MCF 10A (cell line): Measurements from ENCODE around the gene ARHGAP18. TPM values are rescaled to one million over a fixed set of nuclear protein-coding genes. Genes with fewer than 3 reads are reported as not detected.

ENCODE experiments used
- BruUV-seq: library from RNA; stranded (reverse); fragments of 400-500 nt; replicated peaks from 2 replicates; lab custom pipeline; 2021; lab: Mats Ljungman, UMichigan
- CTCF ChIA-PET: fragments of 300-600 bp; sonication (Branson Sonifier 250); formaldehyde crosslinking; extraction: SDS; loops from one replicate; lab custom pipeline; 2021; ENCODE audit warnings: antibody characterized with exemption, inconsistent platforms; lab: Yijun Ruan, JAX
- POLR2A ChIA-PET: fragments of 300-600, 350-650 bp; sonication (Branson Sonifier 250); formaldehyde crosslinking; extraction: SDS; loops from one replicate; lab custom pipeline; 2020; ENCODE audit warnings: antibody characterized with exemption, inconsistent platforms; lab: Yijun Ruan, JAX
- DNase-seq: peaks from one replicate; pipeline ENCODE4 v3.0.0-alpha.2; 2018; ENCODE audit not compliant: unreplicated experiment
- H3K27ac Mint-ChIP-seq: one replicate; pipeline ENCODE4 v1.8.0; 2022; ENCODE audit warnings: mild to moderate bottlenecking, low read depth, mixed read lengths; ENCODE audit not compliant: unreplicated experiment
- H3K27me3 Mint-ChIP-seq: one replicate; pipeline ENCODE4 v1.8.0; 2022; ENCODE audit warnings: mixed read lengths; ENCODE audit not compliant: insufficient read depth, unreplicated experiment
- H3K36me3 Mint-ChIP-seq: one replicate; pipeline ENCODE4 v1.8.0; 2022; ENCODE audit warnings: mild to moderate bottlenecking, moderate library complexity, mixed read lengths; ENCODE audit not compliant: insufficient read depth, unreplicated experiment
- H3K4me1 Mint-ChIP-seq: one replicate; pipeline ENCODE4 v1.8.0; 2022; ENCODE audit warnings: mixed read lengths; ENCODE audit not compliant: insufficient read depth, unreplicated experiment
- H3K4me3 Mint-ChIP-seq: one replicate; pipeline ENCODE4 v1.8.0; 2022; ENCODE audit warnings: mild to moderate bottlenecking, moderate library complexity, mixed read lengths; ENCODE audit not compliant: unreplicated experiment
- H3K9me3 Mint-ChIP-seq: one replicate; pipeline ENCODE4 v1.8.0; 2022; ENCODE audit warnings: mixed read lengths; ENCODE audit not compliant: unreplicated experiment
- intact Hi-C: fragments of 100-400 bp; cut with micrococcal nuclease; formaldehyde crosslinking; loops from 2 replicates; pipeline ENCODE4 v1.14.1; 2022
- total RNA-seq: library from RNA; stranded (reverse); gene quantifications from 2 replicates; pipeline ENCODE4 v1.2.3, GENCODE V29; 2022
- TF ChIP-seq, protein P1 (sequence below): fragments of 200-600 bp; IDR thresholded peaks from one replicate; pipeline ENCODE4 v1.8.0; 2022; ENCODE audit warnings: antibody characterized with exemption, mild to moderate bottlenecking; ENCODE audit not compliant: unreplicated experiment

ARHGAP18 gene
- total RNA-seq, 1 experiment from 2014 or later = 22.9 TPM

DNA sequence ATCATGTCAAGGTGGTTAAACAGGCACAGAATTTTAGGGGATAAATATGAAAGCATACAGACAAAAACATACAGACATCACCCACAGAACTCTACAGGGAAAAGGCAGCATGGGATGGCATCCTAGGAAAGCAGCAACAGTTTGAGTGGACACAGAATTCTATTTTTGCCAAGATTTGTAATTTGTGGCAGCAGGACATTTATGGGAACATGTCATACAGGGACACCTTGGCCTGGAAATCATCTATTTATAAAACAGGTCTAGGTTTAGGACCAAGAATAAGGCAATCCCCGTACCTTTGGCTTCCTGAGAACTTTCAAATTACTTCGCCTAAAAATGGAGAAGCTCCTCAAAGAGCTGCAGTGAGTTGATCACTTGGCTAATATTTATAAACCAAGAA, 17.5 kb downstream of the ARHGAP18 start:
- TF ChIP-seq, protein P1, sequence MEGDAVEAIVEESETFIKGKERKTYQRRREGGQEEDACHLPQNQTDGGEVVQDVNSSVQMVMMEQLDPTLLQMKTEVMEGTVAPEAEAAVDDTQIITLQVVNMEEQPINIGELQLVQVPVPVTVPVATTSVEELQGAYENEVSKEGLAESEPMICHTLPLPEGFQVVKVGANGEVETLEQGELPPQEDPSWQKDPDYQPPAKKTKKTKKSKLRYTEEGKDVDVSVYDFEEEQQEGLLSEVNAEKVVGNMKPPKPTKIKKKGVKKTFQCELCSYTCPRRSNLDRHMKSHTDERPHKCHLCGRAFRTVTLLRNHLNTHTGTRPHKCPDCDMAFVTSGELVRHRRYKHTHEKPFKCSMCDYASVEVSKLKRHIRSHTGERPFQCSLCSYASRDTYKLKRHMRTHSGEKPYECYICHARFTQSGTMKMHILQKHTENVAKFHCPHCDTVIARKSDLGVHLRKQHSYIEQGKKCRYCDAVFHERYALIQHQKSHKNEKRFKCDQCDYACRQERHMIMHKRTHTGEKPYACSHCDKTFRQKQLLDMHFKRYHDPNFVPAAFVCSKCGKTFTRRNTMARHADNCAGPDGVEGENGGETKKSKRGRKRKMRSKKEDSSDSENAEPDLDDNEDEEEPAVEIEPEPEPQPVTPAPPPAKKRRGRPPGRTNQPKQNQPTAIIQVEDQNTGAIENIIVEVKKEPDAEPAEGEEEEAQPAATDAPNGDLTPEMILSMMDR = no peak
- ChIA-PET POLR2A (no interaction called here), CTCF (no interaction called here)
- Mint-ChIP-seq H3K4me1 (peaks cover 43% of the 10 kb centered on the region), H3K9me3 (no peaks in the 10 kb centered on the region), H3K27ac (peak overlapping the region; percentile 93), H3K36me3 (no peaks in the 10 kb centered on the region), H3K4me3 (no peak overlapping the region), H3K27me3 (no peaks in the 10 kb centered on the region)
- no peak for DNase-seq
- intact Hi-C loops = no loop called here
- BruUV-seq = no TSS peak

DNA sequence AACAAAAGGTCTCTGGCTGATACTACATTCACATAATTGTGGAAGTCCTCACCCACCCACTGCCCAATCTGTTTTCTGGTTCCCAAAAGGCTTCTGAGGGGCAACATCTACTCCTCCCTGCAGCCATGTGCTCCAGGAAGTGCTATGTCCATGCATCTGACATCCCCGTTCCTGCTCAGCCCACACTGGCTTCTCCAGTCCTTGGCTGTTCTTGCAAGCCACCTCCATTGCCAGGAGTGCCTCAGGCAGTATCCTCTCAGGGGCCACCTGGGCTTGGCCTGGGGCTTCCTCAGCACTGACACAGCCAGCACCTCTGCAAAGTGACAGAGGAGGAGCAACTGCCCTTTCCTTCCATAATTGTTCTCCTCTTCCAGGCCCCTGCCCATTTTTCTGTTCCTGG, 18.3 kb downstream of the ARHGAP18 start:
- CTCF ChIA-PET = no interaction called here

DNA sequence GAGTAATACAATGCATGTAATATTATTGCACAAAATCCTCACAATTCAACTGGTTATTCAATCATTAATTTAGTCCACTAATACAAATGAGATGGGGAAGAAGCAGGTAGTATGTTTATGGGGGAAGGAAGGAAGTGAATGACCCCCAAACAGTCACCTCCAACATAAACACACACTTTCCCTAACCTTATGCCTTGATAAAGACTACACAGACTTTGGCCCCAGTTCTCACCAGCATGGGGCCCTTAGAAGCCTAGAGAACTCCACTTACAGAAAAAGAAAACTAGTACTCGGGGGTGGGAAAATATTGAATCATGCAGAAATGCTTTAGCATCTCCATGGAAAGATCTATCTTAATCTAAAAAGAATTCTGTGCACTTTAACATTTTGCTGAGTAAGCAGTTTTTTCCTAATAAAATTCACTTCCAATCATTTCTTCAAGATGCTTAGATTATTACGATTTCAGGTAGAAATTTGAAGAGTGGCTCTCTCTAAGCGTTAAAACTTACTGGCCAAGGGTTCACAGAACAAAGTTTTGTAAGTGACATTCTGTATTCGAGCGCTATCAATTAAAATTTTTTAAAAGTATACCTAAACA, 18.8 kb downstream of the ARHGAP18 start:
- intact Hi-C loops = no loop called here
- Mint-ChIP-seq H3K27ac (peak overlapping the region; percentile 93), H3K4me1 (peaks cover 42% of the 10 kb centered on the region), H3K4me3 (no peak overlapping the region), H3K27me3 (no peaks in the 10 kb centered on the region), H3K9me3 (no peaks in the 10 kb centered on the region), H3K36me3 (no peaks in the 10 kb centered on the region)
- ChIA-PET POLR2A (no interaction called here), CTCF (no interaction called here)
- DNase-seq = no peak
- BruUV-seq = no TSS peak
- TF ChIP-seq, protein P1 = no peak

More for the DNA sequence above, 18.3 kb downstream of the ARHGAP18 start:
- no peak for DNase-seq
- no TSS peak for BruUV-seq
- intact Hi-C loops = no loop called here
- H3K9me3 Mint-ChIP-seq = no peaks in the 10 kb centered on the region
- H3K27ac Mint-ChIP-seq = peak overlapping the region; percentile 93
- H3K27me3 Mint-ChIP-seq = no peaks in the 10 kb centered on the region
- peaks cover 44% of the 10 kb centered on the region for H3K4me1 Mint-ChIP-seq
- POLR2A ChIA-PET = no interaction called here
- TF ChIP-seq, protein P1 = no peak
- H3K4me3 Mint-ChIP-seq = no peak overlapping the region
- H3K36me3 Mint-ChIP-seq = no peaks in the 10 kb centered on the region

DNA sequence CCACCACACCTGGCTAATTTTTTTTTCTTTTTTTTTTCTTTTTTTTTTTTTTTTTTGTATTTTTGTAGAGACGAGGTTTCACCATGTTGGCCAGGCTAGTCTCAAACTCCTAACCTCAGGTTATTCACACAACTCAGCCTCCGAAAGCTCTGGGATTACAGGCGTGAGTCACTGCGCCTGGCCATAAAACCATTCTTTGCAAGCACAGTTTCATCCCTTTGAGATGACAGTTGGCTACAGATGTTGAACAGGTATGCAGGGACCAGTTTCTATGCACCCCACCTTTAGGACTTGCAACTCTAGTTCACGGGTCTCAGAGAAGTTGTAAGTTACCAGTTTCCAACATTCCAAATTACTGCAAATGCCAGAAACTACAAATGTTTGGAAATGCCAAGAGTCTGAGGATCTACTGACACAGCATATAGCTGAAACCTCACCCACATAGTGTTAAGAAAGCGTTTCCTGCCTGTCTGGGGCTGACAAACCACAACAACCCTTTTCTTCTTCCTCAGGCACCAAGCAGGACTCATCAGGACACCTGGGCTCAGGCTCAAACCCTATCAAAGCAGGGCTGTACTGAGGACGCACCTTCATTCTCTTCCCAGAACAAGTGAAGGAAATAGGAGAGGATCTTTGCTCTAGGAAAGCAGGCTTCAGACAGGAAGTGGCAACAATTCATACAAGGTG, 22.9 kb downstream of the ARHGAP18 start:
- ChIA-PET POLR2A (interaction anchor here (0.6 to 4.6 kb wide), 8 partner anchors 12 to 1892 kb away, joined by 3 to 28 read pairs (median 4); partner anchors contain the start of gene ARHGAP18), CTCF (interaction anchor here (0.8 kb wide), 1 partner anchor 46 kb away, joined by 4 read pairs; no protein-coding TSS in a partner anchor)
- Mint-ChIP-seq H3K27me3 (no peaks in the 10 kb centered on the region), H3K9me3 (no peaks in the 10 kb centered on the region), H3K27ac (peak overlapping the region; percentile 82), H3K4me1 (peaks cover 53% of the 10 kb centered on the region), H3K4me3 (no peak overlapping the region), H3K36me3 (no peaks in the 10 kb centered on the region)
- BruUV-seq = no TSS peak
- TF ChIP-seq, protein P1 = no peak
- peak; percentile 80 for DNase-seq
- intact Hi-C loops = no loop called here
